ENCODE results near the gene TENT4A.

Gene TENT4A

GRCh38 chr5:6728011-6728794 is 15.0 kb downstream of the TENT4A start:
- Histone ChIP-seq H3K36me3 (ENCODE audit: insufficient read depth, low read length) (no peaks in the 10 kb centered on the region; the same call in 1 of the 2 replicates), H3K27ac (peak overlapping the region; percentile 12; the same call in 1 of the 2 replicates), H3K9ac (ENCODE audit: insufficient read length) (no peak overlapping the region), H3K9me3 (ENCODE audit: low read depth, low read length) (no peaks in the 10 kb centered on the region), H3K4me3 (peak overlapping the region; percentile 48)
- DNase-seq (ENCODE audit: low read depth, low spot score) = no peak
- TF ChIP-seq EZH2 (IDR thresholded peaks at IDR 0.05) (no peak), POLR2AphosphoS5 (IDR thresholded peaks at IDR 0.05; ENCODE audit: borderline replicate concordance, low read depth, low read length) (no peak), FOXP2 (optimal IDR thresholded peaks at IDR 0.05; ENCODE audit: control extremely low read depth, extremely low read length, insufficient read depth) (no peak)

- H3K9me3 ChIP-seq (ENCODE audit: low read depth, low read length) = no peaks in the 10 kb centered on the region
- no peak for TF ChIP-seq EZH2 (IDR thresholded peaks at IDR 0.05)
- no peak overlapping the region for H3K9ac ChIP-seq (ENCODE audit: insufficient read length)
- H3K4me3 ChIP-seq = peak overlapping the region; percentile 48
- no peaks in the 10 kb centered on the region; the same call in 1 of the 2 replicates for H3K36me3 ChIP-seq (ENCODE audit: insufficient read depth, low read length)
- H3K27ac ChIP-seq = peak overlapping the region; percentile 69; the same call in 1 of the 2 replicates
- no peak for DNase-seq (ENCODE audit: low read depth, low spot score)
These were observed 15.6 kb downstream of the TENT4A start for GRCh38 chr5:6728795-6729183.

GRCh38 chr5:6729386-6730310 is 16.4 kb downstream of the TENT4A start:
- peak overlapping the region; percentile 48 for H3K4me3 ChIP-seq
- TF ChIP-seq POLR2AphosphoS5 (IDR thresholded peaks at IDR 0.05; ENCODE audit: borderline replicate concordance, low read depth, low read length) (no peak), FOXP2 (optimal IDR thresholded peaks at IDR 0.05; ENCODE audit: control extremely low read depth, extremely low read length, insufficient read depth) (no peak), EZH2 (IDR thresholded peaks at IDR 0.05) (no peak)
- H3K36me3 ChIP-seq (ENCODE audit: insufficient read depth, low read length) = no peaks in the 10 kb centered on the region
- H3K9ac ChIP-seq (ENCODE audit: insufficient read length) = no peak overlapping the region
- peak overlapping the region; percentile 69; the same call in 1 of the 2 replicates for H3K27ac ChIP-seq
- no peak for DNase-seq (ENCODE audit: low read depth, low spot score)
- H3K9me3 ChIP-seq (ENCODE audit: low read depth, low read length) = no peaks in the 10 kb centered on the region

- TF ChIP-seq EZH2 (IDR thresholded peaks at IDR 0.05) = no peak
- H3K27ac ChIP-seq = no peak overlapping the region
- no peak overlapping the region for H3K9ac ChIP-seq (ENCODE audit: insufficient read length)
- no peaks in the 10 kb centered on the region for H3K36me3 ChIP-seq (ENCODE audit: insufficient read depth, low read length)
- DNase-seq (ENCODE audit: low read depth, low spot score) = no peak
- H3K4me3 ChIP-seq = no peak overlapping the region
- H3K9me3 ChIP-seq (ENCODE audit: low read depth, low read length) = no peaks in the 10 kb centered on the region
These were observed 17.2 kb downstream of the TENT4A start for GRCh38 chr5:6730407-6730806.

- Histone ChIP-seq H3K4me3 (no peak overlapping the region), H3K9ac (ENCODE audit: insufficient read length) (no peak overlapping the region), H3K27ac (no peak overlapping the region)
These were observed 17.6 kb downstream of the TENT4A start for GRCh38 chr5:6730807-6731206.

GRCh38 chr5:6731465-6732237 is 18.4 kb downstream of the TENT4A start:
- H3K36me3 ChIP-seq (ENCODE audit: insufficient read depth, low read length) = no peaks in the 10 kb centered on the region
- H3K4me3 ChIP-seq = no peak overlapping the region
- no peak for DNase-seq (ENCODE audit: low read depth, low spot score)
- H3K27ac ChIP-seq = no peak overlapping the region
- no peaks in the 10 kb centered on the region for H3K9me3 ChIP-seq (ENCODE audit: low read depth, low read length)
- H3K9ac ChIP-seq (ENCODE audit: insufficient read length) = no peak overlapping the region
- TF ChIP-seq FOXP2 (optimal IDR thresholded peaks at IDR 0.05; ENCODE audit: control extremely low read depth, extremely low read length, insufficient read depth) (no peak), POLR2AphosphoS5 (IDR thresholded peaks at IDR 0.05; ENCODE audit: borderline replicate concordance, low read depth, low read length) (no peak), EZH2 (IDR thresholded peaks at IDR 0.05) (no peak)

More at GRCh38 chr5:6730807-6731206, 17.6 kb downstream of the TENT4A start:
- Histone ChIP-seq H3K9me3 (ENCODE audit: low read depth, low read length) (no peaks in the 10 kb centered on the region), H3K36me3 (ENCODE audit: insufficient read depth, low read length) (no peaks in the 10 kb centered on the region)
- no peak for TF ChIP-seq FOXP2 (optimal IDR thresholded peaks at IDR 0.05; ENCODE audit: control extremely low read depth, extremely low read length, insufficient read depth)
- TF ChIP-seq EZH2 (IDR thresholded peaks at IDR 0.05) = no peak
- TF ChIP-seq POLR2AphosphoS5 (IDR thresholded peaks at IDR 0.05; ENCODE audit: borderline replicate concordance, low read depth, low read length) = no peak
- no peak for DNase-seq (ENCODE audit: low read depth, low spot score)

GRCh38 chr5:6732634-6733410 is 19.6 kb downstream of the TENT4A start:
- no peak overlapping the region for H3K27ac ChIP-seq
- no peak overlapping the region for H3K4me3 ChIP-seq
- H3K9ac ChIP-seq (ENCODE audit: insufficient read length) = peak overlapping the region; percentile 54
- TF ChIP-seq FOXP2 (optimal IDR thresholded peaks at IDR 0.05; ENCODE audit: control extremely low read depth, extremely low read length, insufficient read depth) = no peak
- no peak for TF ChIP-seq POLR2AphosphoS5 (IDR thresholded peaks at IDR 0.05; ENCODE audit: borderline replicate concordance, low read depth, low read length)
- TF ChIP-seq EZH2 (IDR thresholded peaks at IDR 0.05) = no peak
- no peaks in the 10 kb centered on the region for H3K9me3 ChIP-seq (ENCODE audit: low read depth, low read length)
- no peak for DNase-seq (ENCODE audit: low read depth, low spot score)
- H3K36me3 ChIP-seq (ENCODE audit: insufficient read depth, low read length) = peaks cover 11% of the 10 kb centered on the region; the same call in 1 of the 2 replicates

All from SK-N-MC (cell line).